HG03520 (cell line): ENCODE measurements around the gene B9D1.

ENCODE experiments used
- ATAC-seq: cut with Tn5 transposase; IDR thresholded peaks from one replicate; pipeline ENCODE4 v1.9.1; 2021; ENCODE audit warnings: mild to moderate bottlenecking, moderate library complexity; ENCODE audit not compliant: unreplicated experiment

B9D1 gene

DNA sequence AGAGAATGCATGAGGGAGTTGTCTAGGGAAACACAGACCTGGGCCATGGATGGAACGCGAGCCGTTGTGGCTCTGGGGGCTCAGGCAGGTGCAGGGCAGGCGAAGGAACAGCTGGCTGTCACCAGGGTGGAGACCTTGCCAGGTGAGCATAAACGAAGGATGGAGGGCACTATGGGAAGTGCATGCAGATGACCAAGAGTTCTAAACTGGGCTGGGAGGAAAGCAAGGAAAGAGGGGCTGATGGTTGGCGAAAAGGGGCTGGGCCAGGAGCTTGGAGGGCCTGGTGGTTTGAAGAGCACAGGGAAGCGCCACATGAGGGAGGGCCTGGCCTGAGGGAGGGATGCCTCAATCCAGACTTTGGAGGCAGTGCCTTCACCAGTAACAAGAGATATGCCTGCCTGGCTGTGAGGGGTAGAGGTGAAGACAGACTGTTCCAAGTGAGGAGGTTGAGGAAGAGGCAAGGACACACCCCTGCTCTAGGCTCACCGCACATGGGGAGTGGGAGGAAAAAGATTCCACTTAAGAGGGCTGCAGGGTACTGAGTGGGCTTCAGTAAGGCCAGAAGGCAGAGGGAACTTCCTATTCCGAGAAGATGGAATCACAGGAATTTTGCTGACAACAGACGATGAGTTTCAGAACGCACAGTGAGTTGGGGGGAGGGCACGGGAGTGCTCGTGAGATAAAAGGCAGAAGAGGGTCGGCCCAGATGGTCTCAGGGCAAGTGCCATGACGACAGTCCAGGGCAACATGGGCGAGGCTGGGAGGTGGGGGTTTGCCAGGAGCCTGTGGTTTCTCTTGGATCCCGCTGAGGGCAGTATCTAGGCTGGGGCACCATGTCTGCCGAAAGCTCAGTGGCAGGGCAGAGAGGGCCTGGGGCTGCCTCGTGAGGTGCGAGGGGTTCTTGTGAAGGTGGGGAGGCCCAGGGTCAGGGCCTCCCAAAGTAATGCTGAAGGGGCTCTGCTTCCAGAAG lies 20.6 kb downstream of the B9D1 start:
- no peak for ATAC-seq

DNA sequence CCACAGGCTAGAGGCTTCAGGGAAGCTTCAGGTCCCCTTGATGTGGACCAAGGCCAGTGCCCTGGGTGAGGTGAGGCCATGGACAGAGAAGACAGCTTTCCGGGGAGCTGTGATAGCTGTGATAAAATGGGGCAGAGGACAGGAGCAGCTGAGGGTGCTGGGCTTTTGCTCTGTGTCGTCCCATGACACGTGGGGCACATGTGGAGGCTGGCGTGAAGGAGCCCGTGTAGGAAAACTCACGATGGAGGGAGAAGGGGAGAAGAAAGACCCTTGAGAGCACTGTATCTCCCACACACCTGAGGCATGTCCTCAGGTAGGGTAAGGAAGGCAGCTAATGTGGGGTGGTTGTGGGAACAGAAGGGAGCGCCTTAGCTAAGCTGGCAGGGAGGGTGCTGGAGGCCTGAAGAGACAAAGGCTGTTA lies 21.3 kb downstream of the B9D1 start:
- no peak for ATAC-seq

DNA sequence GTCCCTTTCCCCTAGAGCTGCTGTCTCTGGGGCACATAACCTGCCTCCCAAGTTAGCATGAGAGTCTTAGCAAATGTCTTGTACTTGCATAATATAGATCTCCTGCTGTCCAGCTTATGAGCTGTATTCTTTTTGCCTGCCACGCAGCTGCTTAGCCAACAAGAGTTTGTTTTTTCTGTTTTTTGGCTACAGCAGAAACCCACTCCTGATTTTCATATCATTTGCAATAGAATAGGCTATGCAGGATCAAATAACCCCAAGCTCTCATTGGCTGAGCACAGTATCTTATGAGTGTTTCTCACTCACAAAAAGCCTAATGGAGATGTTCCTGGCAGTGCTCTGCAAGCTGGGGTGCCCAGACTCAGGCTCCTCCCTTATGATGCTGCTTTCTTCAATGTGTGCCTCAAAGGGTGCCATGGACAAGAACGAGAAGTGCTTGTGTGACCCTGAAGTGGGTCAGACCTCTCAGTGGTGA lies 23.1 kb downstream of the B9D1 start:
- ATAC-seq: no peak

DNA sequence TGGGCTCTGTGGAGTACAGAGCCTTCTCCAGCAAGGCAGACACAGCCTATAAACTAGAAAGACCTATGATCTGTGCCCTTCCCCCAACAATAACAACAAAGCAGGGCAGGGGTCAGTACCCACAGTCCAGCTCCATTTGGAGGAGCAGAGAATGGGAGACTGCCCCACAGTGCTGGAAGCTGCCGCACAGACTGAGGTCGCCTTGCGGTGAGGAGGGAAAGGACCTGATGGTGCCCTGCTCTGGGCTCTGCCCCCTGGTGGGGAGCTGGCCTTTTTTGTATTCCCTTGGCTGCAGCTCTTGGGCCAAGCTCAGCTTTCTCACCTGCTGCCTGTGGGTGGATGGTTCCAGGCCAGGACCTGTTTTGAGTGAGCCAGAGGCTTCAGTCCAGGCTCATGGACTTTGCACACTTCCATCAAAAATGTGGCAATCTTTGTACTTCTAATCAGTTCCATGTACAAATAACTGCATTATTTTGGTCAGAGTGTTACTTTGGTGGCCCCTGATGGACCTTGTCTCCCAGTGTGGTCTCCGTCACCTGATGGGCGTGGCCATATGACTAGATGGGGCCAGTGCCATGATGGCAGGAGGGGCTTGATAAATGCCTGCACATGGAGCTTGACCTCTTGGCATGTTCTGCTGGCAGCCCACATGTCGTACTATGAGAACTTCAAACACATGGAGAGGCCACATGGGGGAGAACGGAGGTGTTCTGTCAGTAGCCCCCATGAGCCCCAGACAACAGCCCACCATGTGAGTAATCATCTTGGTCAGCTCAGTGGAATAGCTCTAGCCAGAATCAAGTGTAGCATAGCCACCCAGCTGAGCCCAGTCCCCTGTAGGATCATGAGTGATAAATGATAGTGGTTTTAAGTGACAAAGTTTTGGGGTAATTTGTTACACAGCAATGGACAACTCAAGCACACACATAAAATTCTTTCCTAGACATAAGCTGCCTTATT lies 24.2 kb downstream of the B9D1 start:
- ATAC-seq: no peak

DNA sequence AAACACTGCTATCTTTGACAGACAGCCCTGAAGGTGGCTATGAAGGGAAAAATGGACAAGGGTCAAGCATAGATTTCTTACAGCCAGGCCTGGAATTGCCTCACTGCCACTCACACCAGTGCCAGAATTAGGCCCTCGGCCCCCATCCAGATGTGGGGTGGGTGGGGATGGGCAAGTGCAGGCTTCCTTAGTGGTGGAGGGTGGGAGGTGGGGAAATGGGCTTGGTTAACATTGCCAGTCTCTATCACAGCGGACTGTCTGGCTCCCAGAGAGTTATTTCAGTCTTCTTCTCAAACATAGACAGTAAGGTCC lies 24.9 kb downstream of the B9D1 start:
- no peak for ATAC-seq

DNA sequence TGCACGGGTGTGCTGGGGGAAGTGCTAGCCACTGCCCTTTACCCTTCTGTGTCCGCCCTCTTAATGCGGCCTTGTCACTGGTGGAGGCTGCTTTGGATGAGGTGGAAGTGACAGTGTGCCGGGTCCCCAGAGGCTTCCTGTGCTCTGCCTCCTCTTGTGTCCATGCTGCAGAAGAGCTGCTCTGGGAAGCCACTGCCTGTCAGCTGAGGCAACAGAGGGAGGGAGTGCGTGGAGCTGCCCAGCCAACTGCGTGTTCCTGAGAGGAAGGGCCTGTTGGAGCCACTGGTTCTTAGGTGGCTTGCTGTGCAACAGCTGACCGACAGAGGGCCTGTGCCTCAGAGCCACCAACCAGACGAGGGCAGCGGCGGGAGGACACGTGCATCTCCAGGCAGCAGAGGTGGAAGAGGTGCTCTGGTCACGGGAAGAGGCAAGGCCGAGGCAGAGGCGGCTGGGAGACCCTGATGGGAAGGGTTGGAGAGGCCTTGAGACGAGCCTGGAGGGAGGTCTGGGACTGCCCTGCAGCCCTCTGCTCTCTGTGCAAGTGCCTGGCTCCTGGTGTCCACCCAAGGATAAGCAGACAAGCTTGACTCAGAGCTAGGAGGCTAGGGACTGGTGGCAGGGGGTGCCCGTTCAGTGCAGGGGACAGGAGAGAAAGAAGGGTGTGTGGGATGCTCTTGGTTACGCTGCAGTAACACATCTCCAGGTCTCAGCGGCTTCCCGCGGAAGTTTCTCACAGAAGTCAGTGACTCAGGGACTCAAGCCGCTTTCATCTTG lies 25.4 kb downstream of the B9D1 start:
- ATAC-seq: no peak

DNA sequence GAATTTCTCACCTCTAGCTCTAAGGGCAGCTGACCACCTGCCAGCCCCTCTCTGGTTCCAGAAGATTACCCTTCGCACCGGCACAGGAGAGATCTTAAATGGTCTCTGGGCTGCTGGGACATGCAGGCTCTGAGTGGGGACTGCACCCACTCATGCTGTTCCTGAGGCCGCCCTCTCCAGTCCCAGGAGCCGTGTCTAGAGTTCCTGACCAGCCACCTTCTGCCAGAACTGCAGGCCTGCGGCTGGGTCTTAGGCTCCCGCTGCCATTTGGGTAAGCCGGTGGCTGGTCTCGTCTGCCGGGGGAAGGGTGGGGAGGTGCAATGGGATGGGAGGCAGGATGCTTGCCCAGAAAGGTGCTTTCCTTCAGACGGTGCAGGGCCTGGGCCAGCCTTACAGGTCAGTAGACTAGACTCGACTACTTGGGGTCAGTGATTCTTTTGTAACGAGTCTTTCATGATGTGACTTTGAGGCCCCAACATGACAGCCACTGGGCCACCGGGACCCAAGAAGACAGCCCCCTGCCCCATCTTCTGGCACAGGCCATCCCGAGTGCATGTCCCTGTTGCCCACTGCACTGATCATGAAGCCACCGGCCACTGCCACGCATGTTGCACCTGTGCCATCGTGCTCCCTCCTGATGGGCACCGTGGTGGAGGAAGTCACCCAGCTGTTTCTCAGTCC lies 26.4 kb downstream of the B9D1 start:
- no peak for ATAC-seq

DNA sequence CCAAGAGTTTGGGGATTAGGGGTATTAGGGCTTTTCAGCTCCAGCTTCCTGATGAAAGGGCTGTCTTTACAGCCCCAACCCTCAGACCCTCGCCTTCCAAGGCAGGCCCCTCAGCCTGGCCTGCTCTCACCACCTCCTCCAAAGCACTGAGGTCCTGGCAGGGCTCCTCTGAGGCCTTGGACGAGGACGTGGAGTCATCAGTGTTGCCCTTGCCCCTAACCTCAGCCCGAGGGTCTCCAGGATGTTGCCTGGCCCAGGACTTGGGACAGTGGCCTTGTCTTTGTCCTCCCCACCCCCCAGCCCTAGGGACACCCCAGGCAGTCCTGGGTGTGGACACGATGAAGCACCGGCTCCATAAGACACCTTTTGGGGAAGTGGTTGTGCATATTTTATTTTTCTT lies 28.2 kb downstream of the B9D1 start:
- no peak for ATAC-seq

DNA sequence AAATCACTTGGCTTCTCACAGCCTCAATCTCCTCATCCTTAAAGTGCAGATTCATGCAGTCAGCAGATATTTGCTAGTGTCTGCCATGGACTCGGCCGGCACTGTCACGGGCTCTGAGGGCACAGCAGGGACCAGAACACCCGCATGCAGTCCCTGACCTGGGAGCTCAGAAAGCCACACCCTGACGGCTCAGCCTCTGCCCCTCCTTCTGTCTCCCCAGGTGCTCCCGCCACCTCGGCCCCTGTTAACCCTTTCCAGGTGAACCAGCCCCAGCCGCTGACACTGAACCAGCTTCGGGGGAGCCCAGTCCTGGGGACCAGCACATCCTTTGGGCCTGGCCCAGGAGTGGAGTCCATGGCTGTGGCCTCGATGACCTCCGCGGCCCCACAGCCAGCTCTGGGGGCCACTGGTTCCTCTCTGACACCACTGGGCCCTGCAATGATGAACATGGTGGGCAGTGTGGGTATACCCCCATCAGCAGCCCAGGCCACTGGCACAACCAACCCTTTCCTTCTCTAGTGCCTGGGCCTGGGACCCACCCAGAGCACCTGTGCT lies 28.7 kb downstream of the B9D1 start:
- no peak for ATAC-seq

DNA sequence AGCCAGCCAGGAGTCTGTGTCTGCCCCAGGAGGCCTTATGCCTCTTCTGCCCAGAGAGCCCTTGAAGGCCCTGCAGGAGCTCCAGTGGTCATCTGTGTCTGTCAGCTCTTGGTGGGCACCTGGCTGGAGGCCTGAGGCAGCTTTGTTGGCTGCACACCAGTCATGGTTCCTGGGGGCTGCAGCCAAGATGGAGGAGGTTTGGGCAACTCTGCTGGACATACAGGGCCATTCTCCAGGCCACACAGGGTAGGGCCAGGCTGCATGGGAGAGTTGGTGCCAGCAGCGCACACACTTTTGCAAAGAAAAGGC lies 29.4 kb downstream of the B9D1 start:
- no peak for ATAC-seq

DNA sequence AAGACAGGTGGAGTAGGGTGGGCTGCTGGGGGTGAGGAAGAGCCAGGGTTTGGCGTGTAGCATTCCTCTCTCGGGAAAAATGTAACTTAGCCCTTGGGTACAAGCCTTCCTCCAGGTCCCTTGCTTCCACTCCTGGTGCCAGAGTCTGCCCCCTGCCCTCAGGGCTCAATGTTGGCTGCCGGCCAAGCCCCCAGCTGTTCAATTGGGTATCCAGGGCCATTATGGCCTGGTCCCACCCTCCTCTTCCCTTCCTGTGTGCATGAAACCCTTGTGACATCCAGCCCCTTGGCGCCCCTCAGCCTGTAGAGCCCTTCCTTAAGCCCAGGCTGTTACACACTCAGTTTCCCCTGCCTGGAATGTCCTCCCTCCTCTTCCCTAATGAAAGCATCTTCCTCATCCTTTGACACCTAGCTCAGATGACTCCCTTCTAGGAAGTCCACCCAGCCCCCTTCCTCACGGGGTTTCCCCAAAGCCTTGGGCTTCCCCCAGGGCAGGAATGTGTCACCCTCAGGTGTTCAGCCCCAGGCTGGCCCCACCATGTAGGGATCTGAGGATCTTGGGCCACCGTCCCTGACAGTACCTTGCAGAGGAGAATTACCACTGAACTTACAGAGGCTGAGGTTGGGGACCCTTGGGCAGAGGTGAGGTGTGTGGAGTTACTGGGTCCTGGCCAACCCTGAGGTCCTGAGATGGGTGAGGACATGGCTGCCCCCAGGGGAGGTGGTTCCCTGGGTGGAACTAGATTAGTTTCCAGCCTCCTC lies 30.0 kb downstream of the B9D1 start:
- no peak for ATAC-seq

DNA sequence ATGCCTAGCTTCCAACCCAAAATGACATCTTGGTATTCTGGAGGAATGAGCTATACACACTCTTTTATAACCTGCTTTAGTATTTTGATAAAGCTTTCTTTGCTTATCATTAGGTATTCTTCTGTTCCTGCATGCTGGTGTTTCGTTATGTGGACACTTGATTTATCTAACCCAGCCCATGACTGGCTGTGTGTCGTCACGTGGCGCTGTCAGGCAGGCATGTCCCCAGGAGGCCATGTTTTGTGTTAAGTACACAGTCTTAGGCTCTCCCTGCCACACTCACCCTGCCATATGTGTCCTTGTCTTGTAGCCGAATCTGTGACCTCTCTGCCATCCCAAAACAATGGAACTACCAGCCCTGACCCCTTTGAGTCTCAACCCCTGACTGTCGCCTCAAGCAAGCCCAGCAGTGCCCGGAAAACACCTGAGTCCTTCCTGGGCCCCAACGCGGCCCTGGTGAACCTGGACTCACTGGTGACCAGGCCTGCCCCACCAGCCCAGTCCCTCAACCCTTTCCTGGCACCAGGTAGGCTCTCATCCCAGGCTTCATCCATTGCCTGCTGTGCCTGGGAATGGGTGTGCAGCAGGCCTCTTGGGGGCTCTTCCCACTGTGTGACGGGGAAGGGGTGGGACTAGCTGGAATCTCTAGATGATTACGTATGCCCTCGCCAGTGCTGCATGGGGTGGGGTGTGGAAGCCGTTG lies 30.8 kb downstream of the B9D1 start:
- no peak for ATAC-seq

DNA sequence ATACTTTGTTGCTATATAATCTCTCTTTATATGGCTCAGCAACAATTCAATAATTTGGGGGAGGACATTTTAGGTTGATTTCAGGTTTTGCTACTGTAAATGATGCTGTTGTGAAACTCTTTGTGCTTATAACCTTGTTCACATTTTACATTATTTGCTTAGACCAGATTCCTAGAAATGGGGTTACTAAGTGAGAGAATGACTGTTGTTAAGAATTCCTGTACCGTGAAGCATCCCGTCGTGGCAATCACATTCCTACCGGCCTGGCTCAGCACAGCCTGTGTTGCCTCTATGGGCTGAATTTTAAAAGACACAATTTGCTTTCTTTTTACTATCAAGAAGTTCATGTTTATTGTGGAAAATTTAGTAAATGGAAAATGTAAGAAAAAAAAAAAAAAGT lies 31.4 kb downstream of the B9D1 start:
- no peak for ATAC-seq

DNA sequence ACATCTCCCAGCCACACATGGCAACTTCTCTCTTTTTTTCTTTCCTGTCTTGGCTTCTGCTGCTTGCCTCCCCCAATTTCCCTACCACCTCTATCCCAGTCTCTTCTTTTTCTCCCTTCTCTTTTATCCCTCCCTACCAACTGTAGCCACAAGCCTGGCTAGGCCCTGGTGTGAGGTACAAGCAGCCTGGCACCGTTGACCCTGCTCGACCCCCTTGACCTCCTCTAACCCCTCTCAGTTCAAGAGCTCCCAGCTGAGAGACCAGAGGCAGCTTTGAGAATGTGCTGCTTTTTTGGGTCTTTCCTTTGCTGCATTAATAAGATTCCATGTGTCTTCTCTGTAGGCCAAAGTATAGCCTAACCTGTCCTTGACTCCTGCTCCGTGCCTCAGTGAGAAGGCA lies 32.3 kb downstream of the B9D1 start:
- no peak for ATAC-seq

DNA sequence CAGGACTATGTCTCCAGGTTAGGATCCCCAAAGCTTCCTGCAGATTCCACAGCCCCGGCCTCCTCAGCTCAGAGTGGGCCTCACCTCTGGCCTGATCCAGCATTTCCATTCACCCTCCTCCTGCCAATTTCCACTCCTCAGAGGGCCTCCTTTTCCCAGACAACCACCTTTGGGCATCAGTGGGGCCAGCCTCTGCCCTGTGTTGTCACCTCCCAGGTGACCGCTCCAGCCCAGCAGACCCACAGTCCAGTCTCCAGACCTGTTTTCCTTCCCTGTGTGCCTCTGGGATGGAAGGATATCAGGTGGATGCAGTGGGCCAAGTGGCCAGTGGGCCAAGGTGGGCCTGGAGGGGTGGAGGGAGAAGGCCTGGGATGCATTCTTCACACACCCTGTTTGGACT lies 32.7 kb downstream of the B9D1 start:
- no peak for ATAC-seq

DNA sequence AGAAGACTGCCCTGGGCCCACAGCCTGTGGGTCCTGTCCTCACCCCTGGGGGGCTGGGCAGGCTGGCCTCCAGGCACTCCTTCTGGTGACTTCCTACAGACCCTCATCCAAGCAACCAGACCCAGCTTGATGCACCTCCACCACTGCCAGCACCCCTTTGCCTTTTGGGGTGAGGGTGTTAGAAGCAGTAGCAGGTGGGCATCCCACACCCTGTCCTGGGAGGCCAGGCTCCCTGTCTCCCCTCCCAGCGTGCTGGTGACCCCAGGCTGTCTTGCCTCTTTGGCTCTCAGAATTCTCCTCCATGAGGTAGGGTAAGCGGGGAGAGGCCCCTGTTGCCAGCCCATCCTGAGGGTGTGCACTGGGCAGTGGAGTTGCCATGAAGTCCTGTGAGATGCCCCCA lies 33.4 kb downstream of the B9D1 start:
- no peak for ATAC-seq

DNA sequence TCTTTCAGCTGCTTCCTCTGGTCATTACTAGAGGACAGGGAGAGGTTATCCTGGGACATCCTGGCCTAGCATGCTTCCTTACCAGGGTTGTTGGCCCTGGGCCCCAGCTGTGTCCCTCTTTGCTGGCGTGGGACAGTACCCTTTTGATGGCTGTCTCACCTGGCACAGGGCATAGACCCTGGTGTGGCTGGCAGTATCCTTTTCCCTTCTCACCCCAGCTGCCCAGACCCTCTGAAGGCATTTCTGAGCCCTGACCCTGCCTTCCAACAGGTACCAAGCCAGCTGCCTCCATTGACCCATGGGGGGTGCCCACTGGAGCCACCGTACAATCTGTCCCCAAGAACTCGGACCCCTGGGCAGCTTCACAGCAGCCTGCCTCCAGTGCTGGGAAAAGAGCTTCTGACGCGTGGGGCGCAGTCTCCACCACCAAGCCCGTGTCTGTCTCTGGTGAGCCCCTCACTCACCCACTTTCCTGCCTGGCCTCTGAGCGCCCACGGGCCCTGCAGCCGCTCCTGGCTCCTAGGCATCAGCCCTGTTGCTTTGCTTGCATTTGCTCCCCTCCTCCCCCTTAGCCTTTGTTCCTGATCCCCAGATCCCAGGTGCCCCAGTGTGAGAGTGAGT lies 34.0 kb downstream of the B9D1 start:
- ATAC-seq: no peak

DNA sequence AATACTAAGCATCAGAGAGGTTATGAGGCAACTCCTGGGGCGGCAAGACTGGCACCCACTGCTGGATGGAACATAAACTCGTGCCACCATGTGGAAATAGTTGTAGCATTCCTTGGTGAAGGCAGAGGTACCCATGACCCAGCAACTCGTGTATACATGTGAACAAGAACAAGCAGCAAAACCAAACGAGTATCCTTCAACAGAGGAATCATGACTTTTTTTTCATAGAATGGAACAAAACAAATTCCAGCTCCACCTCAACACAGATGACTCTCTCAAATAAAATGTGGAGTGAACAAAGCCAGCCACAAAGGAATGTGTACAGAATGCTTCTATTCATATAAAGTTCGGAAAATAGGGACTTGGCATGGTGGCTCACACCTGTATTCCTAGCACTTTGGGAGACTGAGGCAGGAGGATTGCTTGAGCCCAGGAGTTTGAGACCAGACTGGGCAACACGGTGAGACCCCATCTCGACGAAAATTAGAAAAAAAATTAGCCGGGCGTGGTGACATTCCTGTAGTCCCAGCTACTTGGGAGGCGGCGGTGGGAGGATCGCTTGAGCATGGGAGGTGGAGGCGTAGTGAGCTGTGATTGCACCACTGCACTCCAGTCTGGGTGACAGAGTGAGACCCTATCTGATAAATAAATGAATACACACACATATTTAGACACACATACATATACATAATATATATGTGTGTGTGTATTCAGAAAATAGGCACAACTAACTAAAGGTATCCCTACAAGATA lies 35.3 kb downstream of the B9D1 start:
- ATAC-seq: no peak
